K562 (cell line): ENCODE results near the gene HS3ST4. TPM values are rescaled to one million over a fixed set of nuclear protein-coding genes. Genes with fewer than 3 reads are reported as not detected.

Source experiments
- ATAC-seq: fragments of 200-7000 bp; cut with Tn5 transposase; 3 replicates; pipeline ENCODE4 v1.9.1; 2020; ENCODE audit warnings: moderate library complexity
- BruUV-seq: library from RNA; stranded (reverse); fragments of 400-500 nt; replicated peaks from 2 replicates; lab custom pipeline; 2021; lab: Mats Ljungman, UMichigan
- CTCF ChIA-PET: fragments of 300-600 bp; formaldehyde crosslinking; extraction: SDS; loops from one replicate; lab custom pipeline; 2021; ENCODE audit warnings: low intra/inter-chr PET ratio; lab: Yijun Ruan, JAX
- POLR2A ChIA-PET: fragments of 300-600, 350-650 bp; sonication (Branson Sonifier 250); formaldehyde crosslinking; extraction: SDS; loops from one replicate; lab custom pipeline; 2021; ENCODE audit warnings: antibody characterized with exemption, inconsistent platforms; lab: Yijun Ruan, JAX
- DNase-seq, 4 experiments: peaks; one replicate each; pipeline versions ENCODE4 v3.0.0 to v3.0.0-alpha.2; 2011 to 2018; ENCODE audit warnings: low spot score in 3 of 4, mixed read lengths in 3 of 4; ENCODE audit errors: extremely low read depth in 1 of 4
- FAIRE-seq: peaks from 2 replicates; lab custom pipeline; 2011; peaks lifted over from hg19 to GRCh38; lab: Jason Lieb, UNC
- H2AFZ ChIP-seq: 2 replicates; pipeline ENCODE4 v1.6.0; 2011; ENCODE audit warnings: low read depth, low read length, control low read depth, inconsistent platforms
- H3K27ac ChIP-seq: fragments of 200-600 bp; 3 replicates; pipeline ENCODE4 v1.8.0; 2011; ENCODE audit warnings: low read depth, mild to moderate bottlenecking, control low read depth, inconsistent platforms, low read length, moderate library complexity, mixed read lengths; ENCODE audit errors: extremely low read depth
- H3K27me3 ChIP-seq, 2 experiments: fragments of 300-600 bp in 1 of 2; 2 replicates in 1 of 2; 3 replicates in 1 of 2; pipeline versions ENCODE4 v1.6.0 to v1.8.0; 2011; ENCODE audit warnings: inconsistent platforms in 2 of 2, low read length in 2 of 2, mild to moderate bottlenecking in 1 of 2, mixed read lengths in 1 of 2, moderate library complexity in 1 of 2; ENCODE audit not compliant: control insufficient read depth in 2 of 2, insufficient read depth in 2 of 2
- H3K36me3 ChIP-seq: fragments of 300-600 bp; 3 replicates; pipeline ENCODE4 v1.8.0; 2011; ENCODE audit warnings: mild to moderate bottlenecking, low read length, inconsistent platforms; ENCODE audit not compliant: control insufficient read depth, insufficient read depth
- H3K4me1 ChIP-seq, 2 experiments: fragments of 200-600 bp in 1 of 2; replicated peaks in 1 of 2; 2 replicates in 1 of 2; 3 replicates in 1 of 2; pipeline versions ENCODE4 v1.5.1 to v1.8.0; 2011; ENCODE audit warnings: inconsistent platforms in 2 of 2, low read length in 2 of 2, mild to moderate bottlenecking in 1 of 2, mixed read lengths in 1 of 2, moderate library complexity in 1 of 2; ENCODE audit not compliant: control insufficient read depth in 2 of 2, insufficient read depth in 2 of 2
- H3K4me2 ChIP-seq: 2 replicates; pipeline ENCODE4 v1.6.1; 2011; ENCODE audit warnings: low read length, control low read depth, inconsistent platforms, mixed read lengths; ENCODE audit not compliant: insufficient read depth
- H3K4me3 ChIP-seq: fragments of 200-600 bp; sonication (generic), shearing (Covaris generic); 2 replicates; pipeline ENCODE4 v1.5.1; 2016; ENCODE audit warnings: control low read depth, inconsistent platforms
- H3K79me2 ChIP-seq: fragments of 200-600 bp; 3 replicates; pipeline ENCODE4 v1.8.0; 2011; ENCODE audit warnings: low read length, inconsistent platforms; ENCODE audit not compliant: control insufficient read depth, insufficient read depth
- H3K9ac ChIP-seq, 2 experiments: 2 replicates each; pipeline versions ENCODE4 v1.6.0 to v1.6.1; 2011; ENCODE audit warnings: low read depth in 2 of 2, low read length in 2 of 2, control low read depth in 1 of 2, inconsistent platforms in 1 of 2, mild to moderate bottlenecking in 1 of 2, mixed read lengths in 1 of 2; ENCODE audit not compliant: insufficient read depth in 1 of 2
- H3K9me1 ChIP-seq: one replicate; pipeline ENCODE4 v1.6.0; 2011; ENCODE audit warnings: inconsistent platforms, mild to moderate bottlenecking, low read length, moderate library complexity; ENCODE audit not compliant: control insufficient read depth, insufficient read depth
- H3K9me3 ChIP-seq: replicated peaks from 2 replicates; pipeline ENCODE4 v1.5.1; 2011; ENCODE audit warnings: low read depth, low read length, inconsistent platforms; ENCODE audit not compliant: control insufficient read depth, insufficient read depth
- H4K20me1 ChIP-seq: replicated peaks from 2 replicates; pipeline ENCODE4 v1.6.1; 2011; ENCODE audit warnings: low read length, inconsistent platforms, mixed read lengths; ENCODE audit not compliant: control insufficient read depth, insufficient read depth
- CC2D1A ChIP-seq: fragments of 450-650 bp; IDR thresholded peaks from 2 replicates; pipeline ENCODE4 v1.6.1; 2017; ENCODE audit warnings: mild to moderate bottlenecking
- CTCF ChIP-seq, 3 experiments: IDR thresholded peaks in 2 of 3; conservative IDR thresholded peaks in 1 of 3; 2 replicates each; pipeline ENCODE4 v1.5.1; 2011 to 2012; ENCODE audit warnings: low read length in 3 of 3, mild to moderate bottlenecking in 3 of 3, control low read depth in 2 of 3, improper control_type of control experiment in 1 of 3, inconsistent platforms in 1 of 3, low read depth in 1 of 3, mixed read lengths in 1 of 3, moderate library complexity in 1 of 3; ENCODE audit not compliant: insufficient read depth in 2 of 3
- RAD21 ChIP-seq, 2 experiments: fragments of 250-450 bp in 1 of 2; fragments of 450-650 bp in 1 of 2; sonication (Bioruptor Pico) in 1 of 2; formaldehyde crosslinking in 1 of 2; IDR thresholded peaks in 1 of 2; conservative IDR thresholded peaks in 1 of 2; 2 replicates each; pipeline versions ENCODE4 v1.4.0 to v1.8.0; 2020 to 2022; ENCODE audit warnings: mild to moderate bottlenecking in 2 of 2, moderate library complexity in 1 of 2
- REST ChIP-seq, 2 experiments: fragments of 450-650 bp; formaldehyde crosslinking in 1 of 2; IDR thresholded peaks; 2 replicates each; pipeline versions ENCODE4 v1.4.0 to v1.6.1; 2014 to 2020; ENCODE audit warnings: mild to moderate bottlenecking in 2 of 2, borderline replicate concordance in 1 of 2, low read depth in 1 of 2
- SMC3 ChIP-seq: conservative IDR thresholded peaks from 2 replicates; pipeline ENCODE4 v1.6.1; 2011; ENCODE audit warnings: low read depth, low read length, improper control_type of control experiment; ENCODE audit not compliant: insufficient read depth
- TEAD1 ChIP-seq, 2 experiments: fragments of 450-650 bp in 1 of 2; sonication (generic) in 1 of 2; formaldehyde crosslinking; IDR thresholded peaks; 2 replicates each; pipeline versions ENCODE4 v1.4.0 to v1.8.0; 2020 to 2022; ENCODE audit warnings: mild to moderate bottlenecking in 2 of 2, missing genetic modification reagents in 1 of 2
- XRCC5 ChIP-seq: fragments of 200-400 bp; formaldehyde crosslinking; IDR thresholded peaks from 2 replicates; pipeline ENCODE4 v1.6.1; 2017; ENCODE audit warnings: low read depth, mild to moderate bottlenecking, low read length
- ZNF165 ChIP-seq: fragments of 250-450 bp; sonication (Bioruptor Pico); IDR thresholded peaks from 2 replicates; pipeline ENCODE4 v1.4.0; 2020; ENCODE audit warnings: borderline replicate concordance
- ZNF384 ChIP-seq: IDR thresholded peaks from 2 replicates; pipeline ENCODE4 v1.6.1; 2012; ENCODE audit warnings: low read depth, low read length, improper control_type of control experiment
- ZNF717 ChIP-seq: fragments of 250-450 bp; sonication (Bioruptor Pico); IDR thresholded peaks from 2 replicates; pipeline ENCODE4 v1.5.0; 2021
- WGBS: fragments of 100-300 bp; shearing (Covaris generic); methylation state at CpG from one replicate; pipeline ENCODE4 v1.1.6; 2016; ENCODE audit warnings: low coverage, mixed read lengths; ENCODE audit not compliant: insufficient coverage; ENCODE audit errors: missing lambda C conversion rate; 5-methylcytosine and 5-hydroxymethylcytosine counted together
- in situ Hi-C: fragments of 300-500 bp; cut with MboI; formaldehyde crosslinking; loops from 4 replicates; pipeline ENCODE4 v1.15.0; 2018; ENCODE audit warnings: inconsistent platforms, mixed read lengths
- intact Hi-C: fragments of 100-400 bp; cut with micrococcal nuclease; formaldehyde crosslinking; loops from 2 replicates; pipeline ENCODE4 v1.14.2; 2022
- polyA plus RNA-seq, 8 experiments: library from polyadenylated mRNA; depleted of rRNA in 4 of 8; stranded (reverse) in 5 of 8; unstranded in 3 of 8; fragments of >200 nt; fragmentation: Nextera tagmentation in 2 of 8; fragmentation: Illumina TruSeq in 1 of 8; extraction: Ambion mirVana in 2 of 8; extraction: Trizol in 1 of 8; gene quantifications; 2 replicates each; pipeline versions ENCODE4 v1.2.1 to v1.2.3, GENCODE V29; 2011 to 2014; ENCODE audit warnings: inconsistent platforms in 1 of 8, missing spikeins in 1 of 8
- total RNA-seq, 7 experiments: library from RNA; depleted of rRNA in 6 of 7; stranded (reverse); fragments of >200 nt in 6 of 7; fragmentation: Illumina TruSeq in 2 of 7; extraction: Trizol in 2 of 7; gene quantifications; 2 replicates each; pipeline versions ENCODE4 v1.2.1 to v1.2.3, GENCODE V29; 2011 to 2021; ENCODE audit warnings: low replicate concordance in 1 of 7

Gene HS3ST4
- total and polyA plus RNA-seq, 9 of the 15 experiments (the other 6 are each of a cell fraction or from before 2014, with no cell fraction given), result not detected

GRCh38 chr16:25838724-25839186 lies 147.0 kb downstream of the HS3ST4 start:
- no peaks in the 10 kb centered on the region for H3K9me1 ChIP-seq
- no TSS peak for BruUV-seq
- no peaks in the 10 kb centered on the region for H3K9me3 ChIP-seq
- CTCF ChIA-PET, result interaction anchor here (1.2 kb wide), 1 partner anchor 1271 kb away, joined by 3 read pairs; no protein-coding TSS in a partner anchor
- no peaks in the 10 kb centered on the region for H3K36me3 ChIP-seq
- in situ Hi-C loops (no loop called here), intact Hi-C loops (loop anchor here (1.0 kb wide), 1 partner anchor 807 kb away; no protein-coding TSS in a partner anchor)
- no peak overlapping the region for H3K27ac ChIP-seq
- no peaks in the 10 kb centered on the region for H4K20me1 ChIP-seq
- no peak overlapping the region for H2AFZ ChIP-seq
- 0% methylated on average over 6 of the region's 6 CpGs for WGBS
- H3K4me1 ChIP-seq, result no peaks in the 10 kb centered on the region; a peak in 1 of 5 replicates
- no peaks in the 10 kb centered on the region for H3K79me2 ChIP-seq
- ATAC-seq (peak; percentile 69), DNase-seq (peak; percentile 40 to 57 (median 54)), FAIRE-seq (peak; percentile 79)
- POLR2A ChIA-PET, result no interaction called here
- no peaks in the 10 kb centered on the region; a peak in 2 of 5 replicates for H3K27me3 ChIP-seq
- no peak overlapping the region for H3K9ac ChIP-seq
- no peak overlapping the region for H3K4me3 ChIP-seq
- no peak overlapping the region; the same call in 1 of the 2 replicates for H3K4me2 ChIP-seq
- TF ChIP-seq XRCC5, result 0 out of 2 replicates have a peak, but pooled peaks have one; percentile 24
- no peak for TF ChIP-seq ZNF717 (CRISPR knock-in tag)
- TF ChIP-seq REST (IDR thresholded peaks at IDR 0.05; ENCODE audit: borderline replicate concordance), result peak; percentile 56; the same call in 1 of the 2 replicates
- no peak for TF ChIP-seq REST (CRISPR knock-in tag; IDR thresholded peaks at IDR 0.05; ENCODE audit: low read depth)
- TF ChIP-seq CTCF (IDR thresholded peaks at IDR 0.05 in 2 of 3, conservative IDR thresholded peaks at IDR 0.05 in 1 of 3; ENCODE audit: insufficient read depth in 2 of 3, low read depth in 1 of 3, low read length in 3 of 3), result peak; percentile 48 to 74 (median 72); a peak in 5 of 6 replicates
- TF ChIP-seq SMC3, result peak; percentile 29; the same call in 1 of the 2 replicates
- TF ChIP-seq TEAD1 (CRISPR knock-in tag; IDR thresholded peaks at IDR 0.05), result no peak
- TF ChIP-seq RAD21 (CRISPR knock-in tag; conservative IDR thresholded peaks at IDR 0.05 in 1 of 2, IDR thresholded peaks at IDR 0.05 in 1 of 2), result peak; percentile 14 to 65; a peak in 3 of 4 replicates
- no peak for TF ChIP-seq ZNF165 (CRISPR knock-in tag)
- no peak for TF ChIP-seq CC2D1A
- peak; percentile 35; the same call in 1 of the 2 replicates for TF ChIP-seq ZNF384
